ENCODE data around the gene NDUFB6.
"Not testable (repeated sequence)": the region's sequence is repeated elsewhere in the genome, so short reads cannot be mapped to it uniquely, and the experiment has no call there.

Gene NDUFB6

GRCh38 chr9:32572900-32573523 lies at the start of gene NDUFB6:
TSS of gene NDUFB6 (minus strand) at chr9:32573159. CDS start at chr9:32573060, 99 bp downstream.
- no peak for TF ChIP-seq CTCF (IDR thresholded peaks at IDR 0.05)
- peak within 1 kb of the TSS; percentile 77 for H3K27ac ChIP-seq

GRCh38 chr9:32618261-32618660 lies 45.3 kb upstream of the NDUFB6 start:
- no peak overlapping the region for H3K27ac ChIP-seq
- TF ChIP-seq CTCF (IDR thresholded peaks at IDR 0.05) (no peak), ZFX (IDR thresholded peaks at IDR 0.05; ENCODE audit: borderline replicate concordance) (no peak)

- no peak overlapping the region for H3K27ac ChIP-seq
- no peak for TF ChIP-seq CTCF (IDR thresholded peaks at IDR 0.05)
- no peak for TF ChIP-seq ZFX (IDR thresholded peaks at IDR 0.05; ENCODE audit: borderline replicate concordance)
Observed at GRCh38 chr9:32606811-32607210, 33.9 kb upstream of the NDUFB6 start.

- no peak for TF ChIP-seq ZFX (IDR thresholded peaks at IDR 0.05; ENCODE audit: borderline replicate concordance)
- no peak for TF ChIP-seq CTCF (IDR thresholded peaks at IDR 0.05)
- no peak overlapping the region for H3K27ac ChIP-seq
Observed at GRCh38 chr9:32603914-32604852, 31.2 kb upstream of the NDUFB6 start.

GRCh38 chr9:32599021-32599420 lies 26.1 kb upstream of the NDUFB6 start:
- H3K27ac ChIP-seq = not testable (repeated sequence)

- no peak overlapping the region for H3K27ac ChIP-seq
- TF ChIP-seq ZFX (IDR thresholded peaks at IDR 0.05; ENCODE audit: borderline replicate concordance) (no peak), CTCF (IDR thresholded peaks at IDR 0.05) (no peak)
Observed at GRCh38 chr9:32596936-32597335, 24.0 kb upstream of the NDUFB6 start.

- TF ChIP-seq ZFX (IDR thresholded peaks at IDR 0.05; ENCODE audit: borderline replicate concordance) = no peak
- no peak for TF ChIP-seq CTCF (IDR thresholded peaks at IDR 0.05)
Observed at GRCh38 chr9:32596096-32596865, 23.3 kb upstream of the NDUFB6 start.

More at GRCh38 chr9:32596096-32596865, 23.3 kb upstream of the NDUFB6 start:
- H3K27ac ChIP-seq = no peak overlapping the region
